Measurements from ENCODE around the gene ATXN7L2.

ATXN7L2 gene

DNA sequence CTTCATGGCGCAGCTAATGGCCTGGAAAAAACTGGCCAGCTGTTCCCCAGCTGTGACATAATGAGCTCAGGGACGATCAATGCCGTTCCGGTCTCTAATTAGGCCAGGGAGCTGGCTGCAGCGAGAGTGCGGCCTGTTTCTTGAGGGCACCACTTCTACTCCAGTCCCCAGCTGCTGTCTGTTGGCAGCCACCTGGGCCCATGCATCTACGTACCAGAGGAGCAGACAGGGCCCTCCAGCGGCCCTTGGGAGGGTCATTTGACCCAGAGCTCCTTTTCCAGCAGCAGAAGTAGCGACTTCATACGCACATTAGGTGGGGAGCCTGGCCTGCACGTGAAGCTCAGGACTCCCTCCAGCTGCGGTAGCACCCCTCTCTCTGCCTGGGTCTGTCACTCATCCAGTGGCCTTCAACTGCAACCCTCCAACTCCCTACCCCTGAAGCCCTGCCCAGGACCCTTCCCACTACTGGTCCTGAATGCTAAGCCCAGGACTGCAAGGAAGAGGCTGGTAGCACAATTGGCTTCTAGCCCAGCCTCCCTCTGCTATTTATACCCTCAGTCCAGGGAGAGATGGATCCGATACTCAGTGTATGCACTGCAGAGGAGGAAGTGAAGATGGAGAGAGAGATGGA lies 46.9 kb downstream of the ATXN7L2 start:
- no peak for DNase-seq (ENCODE audit: low read depth in 2 of 2)
- no peak overlapping the region for H3K4me3 ChIP-seq (replicated peaks in 1 of 2; ENCODE audit: low read depth in 2 of 2, low read length in 2 of 2)
- TF ChIP-seq CTCF (IDR thresholded peaks at IDR 0.05; ENCODE audit: low read depth, low read length), result no peak

- no peak for DNase-seq (ENCODE audit: low read depth in 2 of 2)
- no peak for TF ChIP-seq CTCF (IDR thresholded peaks at IDR 0.05; ENCODE audit: low read depth, low read length)
- H3K4me3 ChIP-seq (replicated peaks in 1 of 2; ENCODE audit: low read depth in 2 of 2, low read length in 2 of 2), result no peak overlapping the region
Measured at GRCh38 chr1:109531380-109531779, 47.7 kb downstream of the ATXN7L2 start.

- DNase-seq (ENCODE audit: low read depth in 2 of 2), result no peak
- TF ChIP-seq CTCF (IDR thresholded peaks at IDR 0.05; ENCODE audit: low read depth, low read length), result no peak
- H3K4me3 ChIP-seq (replicated peaks in 1 of 2; ENCODE audit: low read depth in 2 of 2, low read length in 2 of 2), result no peak overlapping the region
Measured at GRCh38 chr1:109531826-109532364, 48.2 kb downstream of the ATXN7L2 start.

DNA sequence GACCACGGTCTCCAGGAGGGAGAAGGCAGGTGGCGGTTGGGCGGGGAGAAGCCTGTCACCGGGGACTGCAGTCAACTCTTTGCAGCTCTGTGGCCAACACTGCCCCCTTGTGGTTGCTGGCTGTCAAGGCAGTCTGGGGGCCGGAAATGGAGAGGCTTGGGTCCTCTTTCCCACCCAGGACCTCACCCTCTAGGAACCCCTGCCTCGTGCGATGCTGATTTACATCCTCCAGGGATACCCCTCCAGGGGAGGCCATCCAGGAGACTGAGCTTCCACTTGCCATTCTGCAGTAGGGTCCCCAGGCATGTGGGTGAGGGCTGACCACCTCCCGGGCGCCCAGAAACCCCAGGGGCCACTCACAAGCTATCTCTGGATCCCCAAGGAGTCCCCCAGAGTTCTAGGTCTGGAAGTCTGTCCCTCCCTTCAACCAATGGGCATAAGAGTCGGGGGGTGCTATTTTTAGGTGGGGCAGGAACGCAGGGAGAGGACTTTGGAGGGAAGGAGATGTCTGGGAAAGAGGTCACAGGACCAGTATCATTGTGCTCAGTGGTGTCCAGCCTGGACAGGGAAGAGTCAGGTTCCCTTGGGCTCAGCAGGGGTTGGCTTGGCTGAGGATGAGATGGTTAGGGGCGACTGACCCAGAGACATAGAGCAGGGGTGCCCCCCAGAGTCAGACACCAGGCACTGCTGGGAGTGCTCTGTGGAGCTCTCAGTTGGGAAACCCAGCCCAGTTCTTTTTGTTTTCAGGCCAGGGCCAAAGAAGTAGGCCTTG lies 48.8 kb downstream of the ATXN7L2 start:
- H3K4me3 ChIP-seq (replicated peaks in 1 of 2; ENCODE audit: low read depth in 2 of 2, low read length in 2 of 2), result no peak overlapping the region
- peak; percentile 80 to 82 for DNase-seq (ENCODE audit: low read depth in 2 of 2)
- peak; percentile 96 for TF ChIP-seq CTCF (IDR thresholded peaks at IDR 0.05; ENCODE audit: low read depth, low read length)

- no peak for TF ChIP-seq CTCF (IDR thresholded peaks at IDR 0.05; ENCODE audit: low read depth, low read length)
Measured at GRCh38 chr1:109534307-109534858, 50.7 kb downstream of the ATXN7L2 start.

GRCh38 chr1:109535481-109535880 lies 51.8 kb downstream of the ATXN7L2 start:
- no peak overlapping the region for H3K4me3 ChIP-seq (replicated peaks in 1 of 2; ENCODE audit: low read depth in 2 of 2, low read length in 2 of 2)
- no peak for TF ChIP-seq CTCF (IDR thresholded peaks at IDR 0.05; ENCODE audit: low read depth, low read length)
- DNase-seq (ENCODE audit: low read depth in 2 of 2), result no peak

More at GRCh38 chr1:109534307-109534858, 50.7 kb downstream of the ATXN7L2 start:
- H3K4me3 ChIP-seq (replicated peaks in 1 of 2; ENCODE audit: low read depth in 2 of 2, low read length in 2 of 2), result no peak overlapping the region
- DNase-seq (ENCODE audit: low read depth in 2 of 2), result no peak
